NT2/D1 (cell line): Measurements from ENCODE around the gene ASB6.

ENCODE experiments used
- DNase-seq: peaks from one replicate; pipeline ENCODE4 v3.0.0-alpha.2; 2011; ENCODE audit warnings: low read depth, low spot score
- H3K27me3 ChIP-seq: 2 replicates; pipeline ENCODE4 v1.6.0; 2011; ENCODE audit warnings: mild to moderate bottlenecking; ENCODE audit not compliant: insufficient read length, insufficient read depth
- H3K36me3 ChIP-seq: 2 replicates; pipeline ENCODE4 v1.6.1; 2011; ENCODE audit warnings: mild to moderate bottlenecking, low read length, mixed read lengths; ENCODE audit not compliant: insufficient read depth, insufficient read length
- H3K4me1 ChIP-seq: 2 replicates; pipeline ENCODE4 v1.5.1; 2011; ENCODE audit not compliant: insufficient read depth, insufficient read length
- H3K4me3 ChIP-seq: 2 replicates; pipeline ENCODE4 v1.5.1; 2011; ENCODE audit warnings: low read depth; ENCODE audit not compliant: insufficient read length
- H3K9ac ChIP-seq: 2 replicates; pipeline ENCODE4 v1.6.0; 2011; ENCODE audit warnings: low read depth; ENCODE audit not compliant: insufficient read length
- H3K9me3 ChIP-seq: 2 replicates; pipeline ENCODE4 v1.5.1; 2011; ENCODE audit warnings: mild to moderate bottlenecking, low read length; ENCODE audit not compliant: insufficient read depth
- SUZ12 ChIP-seq: IDR thresholded peaks from 2 replicates; pipeline ENCODE4 v1.6.1; 2011; ENCODE audit not compliant: insufficient read length, insufficient read depth; ENCODE audit errors: extremely low read depth
- YY1 ChIP-seq: IDR thresholded peaks from 2 replicates; pipeline ENCODE4 v1.6.1; 2011; ENCODE audit not compliant: insufficient read length, insufficient read depth
- ZNF274 ChIP-seq: IDR thresholded peaks from 2 replicates; pipeline ENCODE4 v1.6.1; 2011; ENCODE audit warnings: mild to moderate bottlenecking, low read depth, low read length

The ASB6 gene

DNA sequence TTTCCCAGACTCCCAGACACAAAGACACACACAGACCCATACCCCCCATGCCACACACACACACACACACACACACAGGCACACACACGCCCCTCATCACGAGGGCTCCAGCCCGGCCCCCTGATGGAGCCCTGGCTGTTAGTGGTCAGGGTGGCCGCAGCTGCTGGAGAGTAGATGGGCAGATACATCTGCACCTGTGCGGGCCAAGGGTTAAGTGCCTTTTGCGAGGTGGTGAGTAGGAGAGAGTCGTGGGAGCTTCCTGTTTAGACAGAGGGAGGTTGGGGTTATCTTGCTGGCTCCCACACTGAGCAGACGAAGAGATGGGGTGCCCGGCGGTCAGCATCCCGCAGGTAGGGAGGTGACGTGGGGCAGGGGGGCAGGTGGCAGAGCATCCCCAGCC, 31.7 kb upstream of the ASB6 start:
- Histone ChIP-seq H3K9me3 (no peaks in the 10 kb centered on the region), H3K4me3 (no peak overlapping the region), H3K4me1 (peaks cover 30% of the 10 kb centered on the region), H3K36me3 (no peaks in the 10 kb centered on the region), H3K9ac (no peak overlapping the region), H3K27me3 (no peaks in the 10 kb centered on the region)
- DNase-seq, result no peak
- no peak for TF ChIP-seq SUZ12
- TF ChIP-seq ZNF274, result no peak
- no peak for TF ChIP-seq YY1

DNA sequence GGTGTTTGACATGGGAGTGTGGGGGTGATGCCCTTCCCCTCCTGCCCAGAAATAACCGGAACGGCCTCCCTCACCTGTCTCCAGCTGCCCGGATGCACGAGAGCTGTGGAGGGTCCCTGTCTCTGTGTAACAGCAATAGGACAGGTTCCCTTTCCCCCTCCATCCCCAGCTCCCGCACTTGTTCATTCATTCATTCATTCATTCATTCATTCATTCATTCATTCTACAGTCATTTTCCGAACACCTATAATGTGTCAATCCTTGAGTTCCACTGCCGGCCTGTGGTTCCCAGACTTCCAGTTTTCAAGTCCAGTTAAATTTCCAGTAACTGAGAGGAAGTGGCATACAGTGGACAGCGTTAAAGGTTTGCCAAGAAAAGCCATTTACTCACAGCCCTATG, 30.8 kb upstream of the ASB6 start:
- no peak overlapping the region for H3K4me3 ChIP-seq
- no peak overlapping the region for H3K9ac ChIP-seq
- H3K36me3 ChIP-seq, result no peaks in the 10 kb centered on the region
- H3K27me3 ChIP-seq, result no peaks in the 10 kb centered on the region
- TF ChIP-seq YY1 (no peak), SUZ12 (no peak), ZNF274 (no peak)
- DNase-seq, result no peak
- H3K9me3 ChIP-seq, result no peaks in the 10 kb centered on the region
- H3K4me1 ChIP-seq, result peaks cover 31% of the 10 kb centered on the region

DNA sequence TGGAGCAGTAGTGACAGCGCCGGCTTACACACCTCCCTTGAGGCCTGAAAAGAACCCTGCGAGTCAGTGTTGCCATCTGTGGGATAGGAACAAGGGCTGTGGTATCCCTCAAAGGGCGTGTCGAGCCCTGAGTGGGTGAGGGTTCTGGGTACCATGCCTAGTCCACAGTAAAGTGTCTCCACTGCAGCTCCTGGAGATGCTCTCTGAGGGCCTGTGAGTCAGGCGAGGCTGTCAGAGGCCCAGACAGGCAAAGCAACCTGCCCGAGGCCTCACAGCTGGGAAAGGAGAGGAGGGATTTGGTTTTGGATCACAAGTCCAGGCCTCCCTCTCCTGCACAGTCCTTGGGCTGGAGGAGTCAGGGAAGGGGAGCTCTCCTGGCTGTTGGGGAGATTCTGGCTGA, 29.6 kb upstream of the ASB6 start:
- Histone ChIP-seq H3K9me3 (no peaks in the 10 kb centered on the region), H3K4me1 (peaks cover 30% of the 10 kb centered on the region), H3K27me3 (no peaks in the 10 kb centered on the region), H3K4me3 (no peak overlapping the region), H3K9ac (no peak overlapping the region), H3K36me3 (no peaks in the 10 kb centered on the region)
- TF ChIP-seq YY1 (no peak), SUZ12 (no peak), ZNF274 (no peak)
- no peak for DNase-seq

DNA sequence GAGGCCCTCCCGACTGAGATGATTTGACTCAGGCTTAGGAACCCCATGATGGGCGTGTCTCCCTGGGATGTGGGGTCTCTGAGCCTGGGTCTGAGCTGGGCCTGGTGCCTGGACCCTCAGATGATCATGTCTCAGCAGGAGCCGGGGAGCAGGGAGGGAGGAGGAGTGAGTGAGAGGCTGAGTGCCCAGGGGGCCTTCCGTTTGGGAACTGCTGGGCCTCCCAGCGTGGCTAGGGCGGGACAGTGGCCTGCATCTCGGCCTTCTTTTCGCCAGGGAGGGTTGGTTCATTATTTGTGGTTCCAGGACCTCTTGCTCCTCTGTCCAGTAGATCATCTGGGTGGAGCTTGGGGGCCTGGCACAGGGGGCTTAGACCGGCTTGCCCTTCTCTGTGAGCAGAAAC, 29.1 kb upstream of the ASB6 start:
- H3K27me3 ChIP-seq, result no peaks in the 10 kb centered on the region
- no peak overlapping the region for H3K4me3 ChIP-seq
- peaks cover 29% of the 10 kb centered on the region for H3K4me1 ChIP-seq
- TF ChIP-seq YY1, result no peak
- TF ChIP-seq ZNF274, result no peak
- no peak for TF ChIP-seq SUZ12
- H3K9me3 ChIP-seq, result no peaks in the 10 kb centered on the region
- no peak overlapping the region for H3K9ac ChIP-seq
- H3K36me3 ChIP-seq, result no peaks in the 10 kb centered on the region
- no peak for DNase-seq

DNA sequence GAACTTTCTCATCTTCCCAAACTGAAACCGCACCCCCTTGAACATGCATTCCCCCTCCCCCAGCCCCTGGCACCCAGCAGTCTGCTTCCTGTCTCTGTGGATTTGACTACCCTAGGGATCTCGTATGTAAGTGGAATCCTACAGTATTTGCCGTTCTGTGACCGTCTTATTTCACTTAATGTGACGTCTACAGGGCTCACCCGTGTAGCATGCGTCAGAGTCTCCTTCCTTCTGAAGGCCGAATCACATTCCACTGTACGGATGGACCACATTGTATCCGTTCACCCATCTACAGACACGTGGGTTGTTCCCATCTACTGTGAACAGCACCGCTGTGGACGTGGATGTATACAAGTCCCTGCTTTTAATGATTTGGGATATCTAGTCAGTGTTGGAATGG, 28.0 kb upstream of the ASB6 start:
- H3K36me3 ChIP-seq, result no peaks in the 10 kb centered on the region
- H3K9ac ChIP-seq, result no peak overlapping the region
- TF ChIP-seq SUZ12 (no peak), YY1 (no peak), ZNF274 (no peak)
- no peaks in the 10 kb centered on the region for H3K27me3 ChIP-seq
- peaks cover 20% of the 10 kb centered on the region for H3K4me1 ChIP-seq
- DNase-seq, result no peak
- no peak overlapping the region for H3K4me3 ChIP-seq
- H3K9me3 ChIP-seq, result no peaks in the 10 kb centered on the region

DNA sequence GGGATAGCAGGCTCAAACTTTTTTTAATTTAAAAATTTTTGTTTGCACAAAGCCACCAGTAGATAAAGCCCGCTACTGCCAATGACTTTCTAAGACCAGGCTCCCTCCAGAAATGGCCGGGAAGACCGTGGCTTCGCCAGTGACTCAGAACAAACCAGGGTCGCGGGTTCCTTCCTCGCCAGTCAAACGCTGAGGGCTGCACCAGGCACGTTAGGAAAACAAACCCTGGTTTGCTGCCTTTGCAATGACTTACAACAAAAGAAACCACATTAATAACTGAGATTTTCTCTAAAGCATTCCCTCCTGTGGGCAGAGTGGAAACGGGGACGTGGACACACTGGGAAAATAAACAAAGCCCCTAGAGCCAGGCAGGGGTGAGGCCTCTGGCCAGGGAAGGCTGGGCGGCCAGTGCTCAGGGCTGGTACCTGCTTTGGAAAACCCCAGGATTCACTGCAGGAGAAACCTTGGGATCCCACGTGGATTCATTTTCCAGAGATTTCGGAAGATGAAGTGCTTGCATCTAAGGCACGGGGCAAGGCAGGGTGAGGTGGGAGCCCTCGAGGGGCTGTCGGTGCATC, 27.3 kb upstream of the ASB6 start:
- peaks cover 21% of the 10 kb centered on the region for H3K4me1 ChIP-seq
- no peaks in the 10 kb centered on the region for H3K9me3 ChIP-seq
- H3K9ac ChIP-seq, result peak overlapping the region; percentile 11
- no peak for TF ChIP-seq ZNF274
- no peak for TF ChIP-seq YY1
- no peak for TF ChIP-seq SUZ12
- no peak for DNase-seq
- no peaks in the 10 kb centered on the region for H3K36me3 ChIP-seq
- no peaks in the 10 kb centered on the region for H3K27me3 ChIP-seq
- no peak overlapping the region for H3K4me3 ChIP-seq

DNA sequence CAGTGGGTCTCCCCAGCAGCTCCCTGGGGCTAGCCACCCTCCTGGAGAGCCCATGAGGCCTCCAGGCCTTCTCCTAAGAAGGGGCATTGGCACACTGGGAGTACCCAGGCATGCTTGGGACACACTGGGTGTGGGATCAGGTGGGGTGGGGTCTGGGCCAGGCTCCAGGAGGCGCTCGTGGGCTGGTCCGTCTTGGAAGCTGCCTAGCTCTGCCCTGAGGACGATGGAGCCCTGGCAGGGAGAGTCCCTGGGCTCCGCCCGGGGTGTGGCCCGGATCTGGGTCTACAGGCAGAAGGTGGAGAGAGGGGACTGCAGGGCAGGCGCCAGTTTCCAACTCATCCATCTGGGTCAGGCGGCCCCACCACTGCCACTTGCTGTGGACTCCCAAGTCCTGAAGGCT, 25.9 kb upstream of the ASB6 start:
- H3K4me3 ChIP-seq, result no peak overlapping the region
- no peak for DNase-seq
- TF ChIP-seq ZNF274 (no peak), SUZ12 (no peak), YY1 (no peak)

DNA sequence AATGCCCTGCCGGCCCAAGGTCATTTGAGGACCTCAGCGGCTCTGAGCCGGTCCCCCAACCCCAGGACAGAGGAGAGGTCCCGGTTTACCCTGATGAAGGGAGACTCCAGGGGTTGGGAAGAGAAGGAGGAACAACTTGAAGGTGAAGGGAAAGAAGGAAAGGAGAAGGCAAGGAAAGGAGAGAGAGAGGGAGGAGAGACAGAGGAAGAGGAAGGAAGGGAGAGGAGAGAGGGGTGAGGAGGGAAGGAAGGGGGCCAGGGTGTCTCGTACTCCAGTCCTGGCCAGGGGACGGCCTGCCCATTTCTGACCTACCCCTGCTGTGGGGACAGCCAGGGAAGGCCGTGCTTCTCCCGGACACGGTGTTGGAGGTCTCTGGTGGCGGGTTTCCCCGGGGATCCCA, 25.4 kb upstream of the ASB6 start:
- peak overlapping the region; percentile 70 for H3K9ac ChIP-seq
- H3K4me3 ChIP-seq, result no peak overlapping the region

More for the DNA sequence above, 25.9 kb upstream of the ASB6 start:
- Histone ChIP-seq H3K4me1 (peaks cover 23% of the 10 kb centered on the region), H3K36me3 (no peaks in the 10 kb centered on the region), H3K9ac (peak overlapping the region; percentile 42), H3K9me3 (no peaks in the 10 kb centered on the region), H3K27me3 (peaks cover 4% of the 10 kb centered on the region)

More for the DNA sequence above, 25.4 kb upstream of the ASB6 start:
- Histone ChIP-seq H3K36me3 (no peaks in the 10 kb centered on the region), H3K9me3 (no peaks in the 10 kb centered on the region), H3K4me1 (peaks cover 24% of the 10 kb centered on the region), H3K27me3 (peaks cover 4% of the 10 kb centered on the region)
- TF ChIP-seq YY1 (no peak), ZNF274 (no peak), SUZ12 (no peak)
- no peak for DNase-seq
